ENCODE results near the gene KMT2B. TPM values are rescaled to one million over a fixed set of nuclear protein-coding genes. Genes with fewer than 3 reads are reported as not detected.

The KMT2B gene
- total RNA-seq, 2 donors from 2014 or later = 32.1 to 46.9 TPM

DNA sequence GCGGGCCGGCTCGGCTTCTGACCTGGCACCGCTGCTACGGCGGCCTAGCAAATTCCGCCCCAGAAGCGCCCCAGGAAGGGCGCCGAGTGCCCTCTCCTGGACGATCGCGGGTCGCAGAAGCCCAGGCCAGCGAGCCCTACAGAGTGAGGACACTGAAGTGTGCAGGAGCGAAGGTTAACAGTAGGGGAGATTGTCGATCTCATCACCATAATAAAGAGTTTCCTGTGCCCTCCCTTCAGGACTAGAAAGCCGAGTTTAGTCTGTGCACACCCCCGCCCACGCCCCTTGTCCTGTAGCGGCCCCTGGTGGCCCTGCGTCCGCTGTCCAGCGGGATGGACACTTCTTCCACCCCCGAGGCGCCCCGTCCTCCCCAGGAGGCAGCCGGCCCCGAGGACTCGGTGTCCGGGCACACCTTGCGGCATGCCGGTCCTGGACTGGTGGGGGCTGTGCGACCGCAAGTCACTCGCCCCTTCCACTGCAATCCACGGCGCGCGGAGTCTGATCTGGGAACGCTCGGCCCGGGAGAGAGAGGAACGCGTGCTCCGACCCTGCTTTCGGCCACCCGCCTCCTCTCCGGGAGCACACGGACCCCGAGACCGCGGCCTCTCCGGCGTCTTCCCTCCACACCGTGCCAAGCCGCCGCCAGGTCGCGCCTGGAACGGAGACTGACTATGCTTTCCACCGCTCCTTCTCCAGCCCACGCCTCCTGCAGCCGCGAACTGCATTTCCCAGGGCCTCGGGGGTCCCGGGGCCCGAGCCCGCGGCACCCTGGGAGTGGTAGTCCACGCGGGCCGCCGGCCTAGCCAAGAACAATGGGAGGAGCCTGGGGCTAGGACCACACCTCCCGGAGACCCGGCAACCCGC lies 770 bp upstream of the KMT2B start:
- Histone ChIP-seq H3K36me3 (no peaks in the 10 kb centered on the region), H3K4me1 (peaks cover 18% of the 10 kb centered on the region), H3K9ac (ENCODE audit: low read depth in 2 of 2, low read length in 2 of 2) (peak overlapping the region; percentile 46 to 88), H3K4me3 (peak overlapping the region; percentile 77), H3K27me3 (no peaks in the 10 kb centered on the region), H3K27ac (peak overlapping the region; percentile 96), H3K9me3 (no peaks in the 10 kb centered on the region)
- peak; percentile 94 for DNase-seq
- intact Hi-C loops (cut with DNase I) = loop anchor here (2.0 kb wide), 1 partner anchor 22 kb away; no protein-coding TSS in a partner anchor
- peak; percentile 91 for TF ChIP-seq CTCF (IDR thresholded peaks at IDR 0.05)

GRCh38 chr19:35718345-35719041 lies 690 bp downstream of the KMT2B start:
- H3K9ac ChIP-seq (ENCODE audit: low read depth in 2 of 2, low read length in 2 of 2) = peak overlapping the region; percentile 66 to 88
- no peak for TF ChIP-seq CTCF (IDR thresholded peaks at IDR 0.05)
- intact Hi-C loops (cut with DNase I) = no loop called here
- H3K27me3 ChIP-seq = no peaks in the 10 kb centered on the region
- peak overlapping the region; percentile 95 for H3K4me3 ChIP-seq
- no peaks in the 10 kb centered on the region for H3K9me3 ChIP-seq
- DNase-seq = peak; percentile 42
- H3K27ac ChIP-seq = peak overlapping the region; percentile 57
- peaks cover 8% of the 10 kb centered on the region for H3K36me3 ChIP-seq
- peaks cover 18% of the 10 kb centered on the region for H3K4me1 ChIP-seq

GRCh38 chr19:35719402-35720162 lies 1.8 kb downstream of the KMT2B start:
- TF ChIP-seq CTCF (IDR thresholded peaks at IDR 0.05) = no peak
- DNase-seq = no peak
- no peak overlapping the region for H3K9ac ChIP-seq (ENCODE audit: low read depth in 2 of 2, low read length in 2 of 2)

DNA sequence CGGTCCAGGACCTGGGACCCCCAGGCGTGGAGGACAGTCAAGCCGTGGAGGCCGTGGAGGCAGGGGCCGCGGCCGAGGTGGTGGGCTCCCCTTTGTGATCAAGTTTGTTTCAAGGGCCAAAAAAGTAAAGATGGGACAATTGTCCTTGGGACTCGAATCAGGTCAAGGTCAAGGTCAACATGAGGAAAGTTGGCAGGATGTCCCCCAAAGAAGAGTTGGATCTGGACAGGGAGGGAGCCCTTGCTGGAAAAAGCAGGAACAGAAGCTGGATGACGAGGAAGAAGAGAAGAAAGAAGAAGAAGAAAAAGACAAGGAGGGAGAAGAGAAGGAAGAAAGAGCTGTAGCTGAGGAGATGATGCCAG lies 2.3 kb downstream of the KMT2B start:
- H3K9ac ChIP-seq (ENCODE audit: low read depth in 2 of 2, low read length in 2 of 2) = no peak overlapping the region
- H3K36me3 ChIP-seq = peaks cover 14% of the 10 kb centered on the region
- no peak for DNase-seq
- H3K27ac ChIP-seq = no peak overlapping the region
- no peak overlapping the region for H3K4me3 ChIP-seq
- no peaks in the 10 kb centered on the region for H3K27me3 ChIP-seq
- H3K9me3 ChIP-seq = no peaks in the 10 kb centered on the region
- peaks cover 18% of the 10 kb centered on the region for H3K4me1 ChIP-seq
- TF ChIP-seq CTCF (IDR thresholded peaks at IDR 0.05) = no peak
- intact Hi-C loops (cut with DNase I) = no loop called here

More at GRCh38 chr19:35719402-35720162, 1.8 kb downstream of the KMT2B start:
- peaks cover 18% of the 10 kb centered on the region for H3K4me1 ChIP-seq
- H3K27me3 ChIP-seq = no peaks in the 10 kb centered on the region
- peaks cover 9% of the 10 kb centered on the region for H3K36me3 ChIP-seq
- no peak overlapping the region for H3K27ac ChIP-seq
- H3K9me3 ChIP-seq = no peaks in the 10 kb centered on the region
- intact Hi-C loops (cut with DNase I) = no loop called here
- peak overlapping the region; percentile 95 for H3K4me3 ChIP-seq

GRCh38 chr19:35720648-35721047 lies 2.8 kb downstream of the KMT2B start:
- Histone ChIP-seq H3K27ac (no peak overlapping the region), H3K4me3 (no peak overlapping the region), H3K27me3 (no peaks in the 10 kb centered on the region), H3K4me1 (peaks cover 14% of the 10 kb centered on the region), H3K9me3 (no peaks in the 10 kb centered on the region), H3K9ac (ENCODE audit: low read depth in 2 of 2, low read length in 2 of 2) (no peak overlapping the region), H3K36me3 (peaks cover 19% of the 10 kb centered on the region)
- no peak for DNase-seq
- intact Hi-C loops (cut with DNase I) = no loop called here
- TF ChIP-seq CTCF (IDR thresholded peaks at IDR 0.05) = no peak
